ENCODE measurements around the gene RBBP8. TPM values are rescaled to one million over a fixed set of nuclear protein-coding genes. Genes with fewer than 3 reads are reported as not detected.

RBBP8 gene
- total RNA-seq, 6 donors from 2014 or later: 10.9 to 78.2 (median 30.3) TPM

GRCh38 chr18:23071285-23071684, 138.2 kb downstream of the RBBP8 start:
- H3K27ac ChIP-seq: peak overlapping the region in 2 of 4 donors; percentile 12 to 57
- no peaks in the 10 kb centered on the region for H3K9me3 ChIP-seq
- peak in 1 of 2 donors; percentile 50 for TF ChIP-seq POLR2AphosphoS5 (IDR thresholded peaks at IDR 0.05)
- TF ChIP-seq POLR2A (IDR thresholded peaks at IDR 0.05): no peak
- no peak for TF ChIP-seq EP300 (IDR thresholded peaks at IDR 0.05)
- peaks cover 4 to 25% (median 10%) of the 10 kb centered on the region in 4 donors for H3K4me1 ChIP-seq
- DNase-seq (peak in 1 of 2 donors; percentile 73), ATAC-seq (ENCODE audit: low FRiP score in 2 of 2) (peak; percentile 58 to 65)
- H3K4me3 ChIP-seq: no peak overlapping the region
- WGBS, 2 donors: 48 to 53% methylated on average over 5 of the region's 5 CpGs
- no peaks in the 10 kb centered on the region for H3K27me3 ChIP-seq
- H3K36me3 ChIP-seq: no peaks in the 10 kb centered on the region

DNA sequence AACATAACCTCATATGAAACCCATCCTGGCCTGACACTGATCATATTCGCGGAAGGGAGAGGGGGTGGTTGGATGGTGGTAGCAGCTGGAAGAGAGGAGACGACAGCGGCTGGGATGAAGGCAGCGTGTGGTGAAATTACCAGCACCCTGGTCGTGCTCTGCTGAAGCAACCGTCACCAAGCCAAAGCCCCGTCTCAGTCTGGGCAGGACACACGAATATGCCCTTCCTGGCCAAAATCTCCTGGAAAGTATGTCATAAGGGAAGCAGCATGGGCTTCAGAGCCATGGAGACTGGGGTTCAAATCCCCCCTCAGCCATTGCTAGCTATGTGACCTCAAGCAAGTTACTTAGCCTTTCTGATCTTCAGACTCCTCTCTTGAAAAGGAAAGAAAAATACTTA, 139.0 kb downstream of the RBBP8 start:
- Histone ChIP-seq H3K4me1 (peaks cover 4 to 25% (median 10%) of the 10 kb centered on the region in 4 donors), H3K36me3 (no peaks in the 10 kb centered on the region), H3K9me3 (no peaks in the 10 kb centered on the region), H3K4me3 (no peak overlapping the region), H3K27ac (peak overlapping the region in 1 of 4 donors; percentile 12), H3K27me3 (no peaks in the 10 kb centered on the region)
- ATAC-seq (ENCODE audit: low FRiP score in 2 of 2) (no peak), DNase-seq (no peak)
- WGBS, 2 donors: 80 to 87% methylated on average over 9 of the region's 9 CpGs
- no peak for TF ChIP-seq POLR2AphosphoS5 (IDR thresholded peaks at IDR 0.05)
- TF ChIP-seq POLR2A (IDR thresholded peaks at IDR 0.05): no peak
- TF ChIP-seq EP300 (IDR thresholded peaks at IDR 0.05): no peak
- TF ChIP-seq, protein P1, sequence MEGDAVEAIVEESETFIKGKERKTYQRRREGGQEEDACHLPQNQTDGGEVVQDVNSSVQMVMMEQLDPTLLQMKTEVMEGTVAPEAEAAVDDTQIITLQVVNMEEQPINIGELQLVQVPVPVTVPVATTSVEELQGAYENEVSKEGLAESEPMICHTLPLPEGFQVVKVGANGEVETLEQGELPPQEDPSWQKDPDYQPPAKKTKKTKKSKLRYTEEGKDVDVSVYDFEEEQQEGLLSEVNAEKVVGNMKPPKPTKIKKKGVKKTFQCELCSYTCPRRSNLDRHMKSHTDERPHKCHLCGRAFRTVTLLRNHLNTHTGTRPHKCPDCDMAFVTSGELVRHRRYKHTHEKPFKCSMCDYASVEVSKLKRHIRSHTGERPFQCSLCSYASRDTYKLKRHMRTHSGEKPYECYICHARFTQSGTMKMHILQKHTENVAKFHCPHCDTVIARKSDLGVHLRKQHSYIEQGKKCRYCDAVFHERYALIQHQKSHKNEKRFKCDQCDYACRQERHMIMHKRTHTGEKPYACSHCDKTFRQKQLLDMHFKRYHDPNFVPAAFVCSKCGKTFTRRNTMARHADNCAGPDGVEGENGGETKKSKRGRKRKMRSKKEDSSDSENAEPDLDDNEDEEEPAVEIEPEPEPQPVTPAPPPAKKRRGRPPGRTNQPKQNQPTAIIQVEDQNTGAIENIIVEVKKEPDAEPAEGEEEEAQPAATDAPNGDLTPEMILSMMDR (IDR thresholded peaks at IDR 0.05): no peak

- TF ChIP-seq POLR2A (IDR thresholded peaks at IDR 0.05) (no peak), EP300 (IDR thresholded peaks at IDR 0.05) (no peak)
- TF ChIP-seq, protein P1 (IDR thresholded peaks at IDR 0.05): no peak
- DNase-seq (no peak), ATAC-seq (ENCODE audit: low FRiP score in 2 of 2) (no peak)
- H3K4me1 ChIP-seq: peaks cover 8 to 33% (median 24%) of the 10 kb centered on the region in 4 donors
- 67 to 79% methylated on average over 8 of the region's 8 CpGs for WGBS, 2 donors
- no peak overlapping the region for H3K4me3 ChIP-seq
- no peaks in the 10 kb centered on the region for H3K36me3 ChIP-seq
- no peak overlapping the region for H3K27ac ChIP-seq
- no peaks in the 10 kb centered on the region for H3K9me3 ChIP-seq
- H3K27me3 ChIP-seq: no peaks in the 10 kb centered on the region
Measured at GRCh38 chr18:23073996-23074606, 141.0 kb downstream of the RBBP8 start.

Small RNA genes lying within 50 kb of the gene (small RNA-seq; reads per million reads assigned to genes)
- gene RF00019: 0 reads per million in 4 donors
- gene RN7SL745P: 0 reads per million in 4 donors

Other genes with a start within 250 kb of the RBBP8 start
- gene CABLES1, start 202.2 kb downstream of the RBBP8 start, total RNA-seq: 10 to 100 TPM; 24.6 to 63.9 (median 40.9) TPM

All from upper lobe of left lung (tissue), 6 donors.